Stimulated activated CD4-positive, alpha-beta T cell treated with anti-CD3 and anti-CD28 coated beads, Interleukin-2, amount 100 ng/mL, for 48 hours (primary cell): ENCODE data around the gene PTPRG.

Experiments used
- DNase-seq, 2 donors: peaks; one replicate each; pipeline ENCODE4 v3.0.0-alpha.2; 2020

The PTPRG gene

DNA sequence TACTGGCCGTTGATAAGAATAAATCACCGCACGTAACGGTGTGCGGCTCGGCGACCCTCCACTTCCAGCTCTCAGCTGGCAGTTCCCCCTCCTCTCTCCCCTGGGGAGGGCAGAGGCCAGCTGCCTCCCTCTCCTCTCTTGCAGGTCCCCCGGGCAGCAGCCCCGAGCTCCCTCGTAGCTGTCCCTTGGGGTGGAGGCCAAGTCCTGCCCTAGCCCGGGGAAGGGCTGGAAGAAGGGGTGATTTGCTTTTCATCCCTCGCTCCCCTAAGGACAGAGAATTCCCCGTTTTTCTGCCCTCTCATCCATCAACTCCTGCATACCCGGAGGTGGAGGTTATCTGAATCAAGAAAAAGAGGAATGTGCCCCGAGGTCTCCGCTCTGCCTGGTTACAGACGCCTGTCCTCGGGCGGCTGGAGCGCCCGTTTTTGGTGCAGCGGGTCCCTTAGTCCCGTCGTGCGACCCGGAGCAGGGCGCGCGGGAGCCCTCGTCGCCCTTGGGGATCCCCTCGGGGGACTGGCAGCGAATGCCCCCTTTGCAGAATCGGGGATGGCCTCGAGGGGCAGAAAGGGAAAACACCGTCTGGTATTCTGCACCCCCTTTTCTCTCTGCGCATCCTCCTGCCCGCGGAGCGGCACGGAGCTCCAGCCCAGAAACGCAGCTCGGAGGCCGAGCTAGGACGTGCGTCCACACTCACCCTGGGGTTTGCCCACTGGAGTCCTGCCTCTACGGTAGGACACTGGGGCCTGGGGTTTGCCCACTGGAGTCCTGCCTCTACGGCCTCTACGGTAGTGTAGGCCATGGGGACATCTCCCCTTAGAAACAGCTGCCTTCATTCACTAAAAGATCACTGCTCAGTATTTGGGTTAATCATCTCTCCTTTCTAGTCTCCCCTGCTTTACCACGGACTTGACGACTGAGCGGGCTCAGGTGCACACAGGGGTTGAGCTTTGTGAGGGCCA, 2.2 kb downstream of the PTPRG start:
- DNase-seq, result no peak

DNA sequence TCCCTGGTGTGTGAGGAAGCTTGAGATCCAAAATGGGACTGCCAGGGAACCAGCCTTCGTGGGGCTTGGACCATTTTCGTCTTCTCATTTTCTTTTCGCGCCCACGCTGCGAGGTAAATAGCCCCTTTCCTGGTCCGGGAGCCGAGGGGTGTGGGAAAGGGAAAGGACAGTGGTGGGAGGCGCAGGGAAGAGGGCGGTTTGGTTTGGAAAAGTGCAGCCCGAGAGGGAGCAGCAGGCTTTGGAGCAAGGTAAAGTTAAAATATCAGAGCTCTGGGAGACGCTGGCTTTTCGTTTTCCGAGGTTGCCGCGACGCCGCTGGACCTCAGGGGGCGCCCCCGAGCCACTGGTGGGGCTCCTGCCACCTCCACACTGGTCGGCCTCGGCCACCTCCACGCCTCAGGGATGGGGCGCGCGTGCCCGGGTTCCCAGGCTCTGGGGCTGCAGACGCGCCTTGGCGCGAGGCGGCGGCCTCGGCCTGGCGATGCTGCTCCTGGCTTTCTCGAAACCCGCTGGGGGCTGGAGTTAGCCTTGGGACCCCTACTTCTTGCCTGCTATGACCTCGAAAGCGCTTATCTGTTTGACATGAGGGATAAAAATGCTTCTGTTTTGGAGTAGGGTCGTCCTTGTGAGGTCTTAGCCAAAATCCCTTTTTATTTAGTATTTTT, 3.2 kb downstream of the PTPRG start:
- no peak for DNase-seq

DNA sequence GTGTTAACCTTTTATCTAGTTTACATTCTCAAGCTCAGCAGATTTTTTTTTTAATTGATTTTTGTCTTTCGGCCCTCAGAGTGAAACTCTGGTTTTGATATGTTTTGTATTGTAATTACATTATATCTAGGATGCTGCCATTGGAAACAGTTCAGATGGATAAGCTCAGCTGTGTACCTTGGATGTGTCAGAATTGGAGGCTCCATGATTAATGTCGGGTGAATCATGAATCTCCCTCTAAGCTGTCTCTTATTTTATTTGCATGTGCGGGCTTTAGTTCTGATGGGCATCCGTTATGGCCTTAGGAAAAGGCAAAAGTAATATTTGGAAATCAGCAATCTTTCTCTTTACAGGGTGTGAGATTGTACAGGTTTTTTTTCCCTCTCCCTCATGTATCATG, 4.2 kb downstream of the PTPRG start:
- DNase-seq, result no peak

DNA sequence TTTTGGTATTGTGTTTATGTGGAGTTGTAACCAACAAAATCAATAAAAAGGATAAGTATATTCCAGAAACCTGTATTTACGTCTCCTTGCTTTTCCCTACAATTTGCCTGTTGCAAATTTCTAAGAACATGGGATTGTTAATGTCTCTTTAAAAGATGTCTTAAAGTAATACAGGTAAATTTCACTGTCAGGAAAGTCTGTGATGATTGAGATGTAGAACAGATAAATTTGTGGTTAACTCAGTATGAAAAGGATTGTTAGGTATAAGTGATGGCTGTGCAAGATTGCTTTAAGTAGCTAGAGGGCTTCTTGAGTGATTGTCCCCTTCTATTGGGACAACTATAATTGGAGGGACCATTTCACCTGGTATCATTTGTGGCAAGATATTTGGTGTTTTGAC, 6.8 kb downstream of the PTPRG start:
- DNase-seq, result no peak

DNA sequence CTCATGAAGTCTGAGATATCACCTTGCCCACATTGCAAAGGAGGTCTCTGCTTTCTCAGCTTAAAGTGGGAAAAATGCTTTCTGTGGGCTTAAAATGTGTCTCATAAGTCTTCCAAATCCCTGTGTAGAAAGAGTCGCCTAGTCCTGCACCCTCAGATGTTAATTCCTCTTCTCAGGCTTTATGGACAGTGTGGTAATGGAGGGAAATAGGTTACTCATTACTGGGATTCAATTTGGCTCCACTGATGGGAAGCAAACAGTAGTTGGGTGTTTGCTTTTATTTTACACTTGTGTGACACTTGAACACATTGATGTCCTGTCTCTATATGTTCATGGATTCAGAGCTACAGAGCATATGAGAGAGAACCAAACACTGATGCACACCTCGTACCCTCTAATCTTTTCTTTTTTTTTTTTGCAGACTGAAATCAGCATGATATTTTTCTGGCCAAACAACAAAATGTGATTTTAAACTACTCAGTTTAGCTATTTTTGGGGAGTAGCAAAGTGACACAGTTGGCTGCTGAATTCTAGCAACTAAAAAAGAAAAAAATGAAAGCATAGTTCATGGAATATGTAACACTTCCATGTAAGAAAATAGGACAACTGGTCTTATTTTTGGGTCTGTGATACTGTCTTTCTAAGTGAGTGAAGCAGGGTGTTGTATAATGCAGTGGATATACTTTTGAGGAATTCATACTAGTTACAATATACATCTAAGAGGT, 8.6 kb downstream of the PTPRG start:
- no peak for DNase-seq

DNA sequence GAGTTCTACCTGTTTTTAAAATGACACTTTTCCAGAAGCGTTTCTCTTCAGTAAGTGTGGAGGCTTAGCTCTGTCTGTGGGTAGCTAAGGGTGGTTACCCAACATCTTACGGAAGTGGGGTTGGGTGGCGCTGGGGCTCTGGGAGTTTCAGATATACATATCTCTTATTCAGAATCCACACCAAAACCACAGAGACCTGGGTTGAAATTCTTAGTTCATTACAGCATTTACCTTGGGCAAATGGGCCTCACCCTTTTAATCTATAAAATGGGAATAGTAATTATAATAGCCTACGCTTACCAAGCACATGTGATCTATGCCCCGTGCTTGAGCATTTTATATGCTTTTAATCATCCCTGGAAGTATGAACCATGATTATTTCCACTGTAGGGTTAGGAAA, 9.4 kb downstream of the PTPRG start:
- DNase-seq, result no peak

- DNase-seq, result no peak
Observed at GRCh38 chr3:61571516-61572336, 10.4 kb downstream of the PTPRG start.

DNA sequence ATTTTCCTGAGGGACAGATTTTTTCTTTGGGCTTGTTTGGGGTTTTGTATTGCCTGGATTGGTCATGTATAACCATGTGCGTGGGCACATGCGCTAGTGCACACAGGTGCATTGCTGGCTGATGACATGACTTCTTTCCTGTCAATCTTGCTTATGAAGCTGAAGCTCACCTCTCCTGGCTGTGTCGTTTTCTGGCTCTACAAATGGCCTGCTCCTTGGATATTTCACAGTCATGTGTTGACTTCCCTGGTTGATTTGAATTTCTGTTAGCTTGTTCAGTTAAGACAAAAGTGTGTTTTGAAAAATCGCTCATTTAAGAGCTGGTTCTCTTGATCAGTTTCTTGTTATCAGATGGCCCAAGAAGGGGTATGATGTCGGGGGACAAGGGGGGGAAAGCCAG, 11.5 kb downstream of the PTPRG start:
- DNase-seq, result no peak

DNA sequence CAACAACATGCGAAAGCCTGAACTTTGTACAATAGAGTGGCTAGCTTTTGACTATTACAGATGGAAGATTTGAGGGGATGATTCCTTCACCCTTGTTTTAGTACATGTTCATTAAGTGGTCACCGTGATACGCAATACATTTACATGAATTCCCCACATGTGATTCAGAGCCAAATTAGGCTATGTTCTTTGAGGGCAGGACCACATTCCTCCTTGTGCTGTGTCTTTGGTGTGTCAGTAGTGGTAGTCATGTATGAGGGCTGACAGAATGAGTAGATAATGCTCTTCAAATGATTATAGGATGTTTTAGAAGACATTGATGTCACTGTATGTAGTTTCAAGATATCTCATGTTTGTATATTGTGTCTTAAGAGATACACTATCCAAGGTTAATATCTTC, 12.1 kb downstream of the PTPRG start:
- DNase-seq, result no peak

DNA sequence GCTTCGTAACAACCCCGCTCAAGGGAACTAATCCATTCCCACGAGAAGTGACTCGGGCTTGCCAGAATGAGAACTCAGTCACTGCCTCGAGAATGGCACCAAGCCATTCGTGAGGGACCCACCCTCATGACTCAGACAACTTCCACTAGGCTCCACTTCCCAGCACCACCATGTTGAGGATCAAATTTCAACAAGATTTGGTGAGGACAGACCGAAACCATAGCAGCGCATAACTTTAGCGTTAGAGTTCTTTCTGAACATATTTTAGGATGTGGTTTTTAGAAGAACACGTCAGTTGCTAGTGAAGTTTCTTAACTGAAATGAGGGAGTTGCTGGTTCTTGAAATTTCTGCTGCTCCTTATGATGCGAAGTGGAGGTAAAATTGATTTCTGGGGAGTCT, 13.5 kb downstream of the PTPRG start:
- no peak for DNase-seq

GRCh38 chr3:61575893-61576292, 14.5 kb downstream of the PTPRG start:
- DNase-seq, result no peak

GRCh38 chr3:61577760-61578159, 16.4 kb downstream of the PTPRG start:
- no peak for DNase-seq

GRCh38 chr3:61578667-61579367, 17.4 kb downstream of the PTPRG start:
- DNase-seq, result no peak

- no peak for DNase-seq
Observed at GRCh38 chr3:61579685-61580084, 18.3 kb downstream of the PTPRG start.

DNA sequence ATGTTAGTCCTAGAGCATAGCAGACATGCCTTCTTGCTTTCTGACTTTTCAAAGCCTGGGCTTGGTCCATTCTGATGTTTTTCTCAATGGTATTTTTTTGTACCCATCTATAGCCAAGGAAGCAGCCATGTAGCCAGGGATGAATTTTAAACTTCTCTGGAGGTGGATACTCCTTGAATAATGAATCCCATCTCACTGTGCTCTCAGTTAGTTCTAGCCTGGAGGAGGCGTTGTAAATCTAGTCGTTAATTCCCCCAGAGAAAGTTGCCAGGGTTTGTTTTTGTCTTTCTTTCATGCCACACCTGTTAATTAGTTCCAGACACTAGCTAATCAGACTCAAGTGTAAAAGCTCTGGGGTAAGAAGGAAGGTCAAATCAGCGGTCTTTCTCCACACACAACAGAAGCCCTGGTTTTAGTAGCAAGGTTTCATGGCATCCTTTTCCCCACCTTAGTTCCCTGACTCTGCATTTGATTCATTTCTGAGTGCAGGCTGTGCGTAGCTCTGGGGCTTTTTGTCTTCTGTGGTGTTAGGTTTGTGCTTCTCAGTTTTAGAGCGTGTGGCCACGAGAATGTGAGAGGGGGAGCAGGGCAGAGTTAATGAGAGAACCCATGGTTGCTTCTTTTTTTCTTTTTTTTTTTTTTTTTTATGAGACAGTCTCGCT, 19.7 kb downstream of the PTPRG start:
- DNase-seq, result no peak

DNA sequence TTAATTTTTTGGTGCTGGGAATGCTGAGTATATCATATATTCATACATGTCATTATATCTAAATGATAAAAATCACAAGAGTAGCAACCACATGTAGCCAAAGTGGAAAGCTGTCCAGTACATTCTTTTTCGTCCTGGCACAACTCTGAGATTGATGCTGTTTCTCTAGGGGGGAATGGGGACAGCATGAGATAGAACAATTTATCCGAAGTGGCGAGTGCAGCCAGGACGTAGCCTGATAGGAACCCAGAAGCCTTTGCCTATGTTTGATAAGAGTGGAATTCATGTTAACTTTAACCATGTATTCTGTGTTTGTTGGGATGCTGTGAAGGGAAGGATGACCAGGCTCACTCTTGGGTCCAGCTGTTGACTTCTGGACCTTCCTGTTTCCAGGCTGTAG, 20.9 kb downstream of the PTPRG start:
- DNase-seq, result no peak

GRCh38 chr3:61582846-61583245, 21.5 kb downstream of the PTPRG start:
- no peak for DNase-seq

DNA sequence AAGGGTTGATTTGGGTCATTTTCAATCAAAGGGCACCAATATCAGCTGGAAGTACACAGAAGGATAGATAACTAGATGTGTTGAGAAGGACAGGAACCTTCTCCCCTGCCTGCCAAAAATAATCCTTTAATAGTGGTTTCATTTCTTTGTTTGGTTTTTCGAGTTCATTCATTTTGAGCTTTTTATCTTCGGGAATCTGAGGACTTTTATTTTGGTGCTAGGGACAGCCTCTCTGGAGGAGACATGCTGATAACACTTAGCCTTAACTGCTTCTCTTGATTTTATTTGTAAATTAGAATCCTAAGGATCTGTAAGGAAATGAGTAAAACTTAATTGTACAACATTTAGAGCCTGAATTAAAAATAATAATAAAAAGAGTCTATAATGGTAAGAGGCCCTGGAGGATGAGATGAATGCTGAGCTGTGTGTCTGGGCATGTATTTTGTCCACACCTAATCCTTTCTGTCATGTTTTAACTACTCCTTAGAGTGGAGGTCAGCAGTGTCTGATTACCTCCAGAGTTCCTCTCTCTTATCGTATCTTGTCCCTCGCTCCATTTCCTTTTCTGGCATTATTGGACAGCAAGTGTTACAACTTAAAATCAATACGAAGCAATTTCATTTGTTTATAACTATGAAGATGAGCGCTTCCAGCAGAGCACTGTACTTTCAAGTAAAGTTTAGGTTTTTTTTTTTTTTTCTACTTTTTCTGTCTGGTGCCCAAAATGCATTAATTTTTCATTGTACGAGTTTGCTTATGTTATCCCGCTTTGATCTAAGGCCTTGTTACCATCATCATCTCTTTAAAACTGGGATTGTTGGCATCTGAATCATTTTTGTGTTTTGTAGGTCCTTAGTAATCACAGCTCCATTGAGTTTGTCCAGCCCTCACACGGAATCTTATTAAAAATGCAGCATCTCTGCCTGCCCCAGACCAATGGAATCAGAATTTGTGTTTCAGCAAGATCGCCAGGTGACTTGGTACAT, 22.8 kb downstream of the PTPRG start:
- DNase-seq, result no peak

DNA sequence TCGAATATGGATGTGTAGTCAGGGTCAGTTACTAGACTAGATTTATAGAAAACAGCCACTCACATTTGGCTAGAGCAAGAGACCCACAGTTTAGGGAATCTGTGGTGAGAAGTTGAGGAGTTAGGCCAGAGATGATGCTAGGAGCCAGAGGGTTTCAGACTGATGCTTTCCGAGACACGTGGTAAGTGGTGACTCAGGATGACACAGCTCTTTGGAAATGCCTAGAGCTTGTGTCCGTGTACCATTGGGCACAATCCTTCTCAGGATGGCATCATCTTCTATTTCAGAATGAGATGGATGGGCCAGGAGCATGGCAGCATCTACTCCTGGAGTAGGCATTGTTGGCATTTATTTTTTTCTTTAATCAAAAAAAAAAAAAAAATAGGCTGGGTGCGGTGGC, 28.5 kb downstream of the PTPRG start:
- no peak for DNase-seq

GRCh38 chr3:61591300-61591699, 29.9 kb downstream of the PTPRG start:
- no peak for DNase-seq
